ENCODE measurements around the gene NKAIN2.
"Not testable (repeated sequence)": the region's sequence is repeated elsewhere in the genome, so short reads cannot be mapped to it uniquely, and the experiment has no call there.

Gene NKAIN2

DNA sequence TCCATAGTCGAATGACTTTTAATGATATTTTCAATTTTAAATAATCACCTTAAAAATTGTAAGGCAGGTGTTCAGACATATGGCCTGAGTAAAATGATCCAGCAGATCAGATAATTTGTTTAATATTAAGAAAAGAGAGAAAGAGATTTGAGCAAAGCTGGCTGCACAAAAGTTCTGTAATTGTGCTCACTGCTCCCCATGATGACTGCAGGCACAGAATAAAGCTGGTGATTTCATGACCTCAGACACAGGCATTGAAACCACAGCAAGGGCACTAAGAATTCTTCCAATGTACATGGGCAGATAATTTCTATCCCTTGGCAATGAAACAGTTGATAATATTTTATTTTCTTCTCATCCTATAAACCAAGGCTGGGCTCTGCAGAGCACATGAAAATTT, 553.1 kb downstream of the NKAIN2 start:
- no peak for DNase-seq

DNA sequence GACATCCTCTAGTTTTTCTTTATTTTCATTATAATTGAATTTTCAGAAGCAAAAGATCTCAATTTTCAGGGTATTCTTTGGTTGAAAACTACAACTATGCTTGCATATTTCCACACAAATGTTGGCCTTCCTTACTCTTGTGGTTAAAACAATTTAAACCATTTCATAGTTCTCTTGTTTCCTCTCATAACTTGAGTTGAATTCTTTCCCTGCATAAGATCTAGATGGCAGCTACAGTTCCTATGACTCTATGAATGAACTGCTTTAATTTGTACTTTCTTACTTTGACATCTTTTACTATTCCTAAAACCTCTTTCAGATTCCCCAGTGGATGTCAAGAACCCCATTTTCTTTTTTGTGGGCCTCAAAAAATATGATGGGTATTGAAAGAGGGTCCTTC, 564.5 kb downstream of the NKAIN2 start:
- DNase-seq = no peak

DNA sequence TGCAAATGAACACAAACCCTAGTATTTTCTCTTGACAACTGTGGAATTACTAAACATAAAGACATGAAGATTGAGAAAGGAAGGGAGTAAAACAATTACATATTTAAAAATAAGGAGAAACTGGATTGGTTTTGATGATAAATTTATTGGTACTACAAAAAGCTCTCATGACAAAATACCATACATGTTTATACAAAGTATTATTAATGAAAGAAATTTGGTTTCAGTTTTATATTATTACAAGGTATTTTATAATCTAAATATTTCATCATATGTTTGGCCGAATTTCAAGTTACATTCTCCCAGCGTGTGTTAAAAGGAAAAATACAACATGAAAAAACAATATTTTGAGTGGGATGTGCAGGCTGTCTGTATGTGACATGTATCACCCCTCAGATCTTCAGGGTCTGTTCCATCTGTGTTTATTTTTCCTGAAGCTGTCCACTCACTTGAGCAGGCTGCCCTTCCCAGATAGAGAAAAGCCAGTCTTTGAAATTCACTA, 568.4 kb downstream of the NKAIN2 start:
- no peak for DNase-seq

DNA sequence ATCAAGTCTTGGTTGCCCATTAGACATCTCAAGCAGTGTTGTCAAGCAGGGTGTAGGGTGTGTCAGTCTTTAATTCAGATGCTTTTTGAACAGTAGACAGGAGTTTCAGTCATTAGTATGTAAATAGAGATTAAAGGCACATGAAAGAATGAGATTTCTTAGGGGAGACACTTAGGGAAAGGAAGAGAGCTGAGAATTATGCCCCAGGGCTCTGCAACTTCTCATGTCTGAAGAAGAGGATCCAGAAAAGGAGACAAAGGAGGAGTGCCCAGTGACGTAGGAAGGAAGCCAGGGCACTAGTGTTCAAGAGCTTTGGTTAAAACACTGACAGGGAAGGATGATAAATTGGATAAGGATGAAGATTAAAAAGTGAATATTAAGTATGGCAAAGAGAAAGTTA, 569.7 kb downstream of the NKAIN2 start:
- DNase-seq = no peak

DNA sequence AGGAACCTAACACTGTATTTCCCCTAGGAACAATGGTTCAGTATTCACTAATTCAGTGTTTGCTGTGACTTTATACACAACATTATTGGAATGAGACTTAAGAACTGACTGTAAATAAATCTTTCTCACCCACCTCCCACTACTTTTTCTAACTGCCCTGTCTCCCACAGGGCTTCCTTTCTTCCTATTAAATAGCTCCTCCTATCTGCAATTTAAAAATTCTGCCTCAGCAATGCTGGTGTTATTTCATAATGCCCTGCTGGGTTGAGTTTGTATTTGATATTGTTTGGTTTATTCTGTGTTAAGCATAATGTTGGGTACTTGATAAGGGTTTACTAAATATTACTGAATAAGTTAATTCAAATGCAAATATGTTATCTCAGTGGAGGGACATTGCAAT, 585.5 kb downstream of the NKAIN2 start:
- no peak for DNase-seq

DNA sequence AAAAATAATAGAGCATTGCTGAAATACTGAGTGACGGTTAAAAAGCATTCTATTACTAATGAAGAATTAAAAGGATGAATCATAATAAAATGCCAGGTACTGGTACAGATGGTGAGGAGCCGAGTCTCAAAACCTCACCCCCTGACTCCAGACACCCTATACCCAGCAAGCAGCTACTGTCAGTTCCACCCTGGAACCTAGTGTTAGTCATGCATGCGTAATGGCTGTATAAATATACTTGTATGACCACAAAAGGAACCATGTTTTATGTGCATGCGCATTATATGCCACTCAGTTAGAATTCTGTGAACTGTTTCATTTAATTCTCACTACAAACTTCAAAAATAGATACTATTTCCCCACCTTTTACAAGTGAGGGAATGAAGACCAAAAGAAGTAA, 589.9 kb downstream of the NKAIN2 start:
- DNase-seq = no peak

DNA sequence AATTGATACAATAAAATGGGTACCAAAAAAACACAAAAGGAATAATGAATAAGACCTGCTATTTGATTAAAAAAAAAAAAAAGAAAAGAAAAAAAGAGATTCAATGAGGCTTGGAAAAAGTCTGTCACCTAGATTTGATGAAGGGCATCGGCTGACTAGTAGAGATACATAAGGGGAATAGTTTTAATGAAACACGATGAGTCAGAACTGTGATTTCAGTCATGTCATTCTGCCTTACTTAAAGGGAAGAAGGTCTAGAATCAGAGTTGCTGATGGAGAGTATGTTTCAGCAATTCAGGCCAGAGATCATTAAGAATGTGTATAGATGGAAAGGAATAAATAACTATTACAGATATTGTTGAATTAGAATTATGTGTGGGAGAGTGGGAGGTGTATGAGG, 592.7 kb downstream of the NKAIN2 start:
- DNase-seq = no peak

DNA sequence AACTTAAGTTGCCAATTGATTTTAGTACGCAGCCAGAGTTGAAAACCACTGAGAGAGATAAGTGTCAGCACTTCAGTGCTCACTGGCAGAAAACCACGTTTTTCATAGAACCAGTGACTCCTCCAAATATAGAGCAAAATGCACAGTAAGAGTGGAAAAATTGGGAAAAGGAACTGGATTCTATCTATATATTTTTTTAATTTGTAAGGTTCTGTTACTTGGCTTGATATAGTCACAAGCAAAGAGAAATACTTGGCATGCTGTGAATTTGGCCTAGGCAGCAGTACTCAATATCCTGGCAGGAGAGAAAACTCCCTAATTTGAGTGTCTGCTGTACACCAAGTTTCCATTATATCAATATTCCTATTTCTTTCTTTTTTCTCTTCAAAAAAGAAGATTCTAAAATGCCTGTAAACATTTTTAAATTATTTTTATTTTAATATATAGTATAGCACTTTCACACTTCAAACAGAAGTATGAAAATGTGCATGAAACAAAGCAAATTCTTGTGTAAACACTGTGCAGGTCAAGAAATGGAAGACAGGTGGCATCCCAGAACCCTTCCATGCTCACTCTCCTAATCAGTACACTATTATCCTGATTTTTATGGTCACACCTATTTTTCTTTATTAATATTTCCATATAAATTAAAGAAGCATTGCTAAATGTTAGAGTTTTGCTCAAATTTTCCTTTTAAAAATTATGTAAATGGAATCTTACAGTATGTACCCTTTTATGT, 596.8 kb downstream of the NKAIN2 start:
- no peak for DNase-seq

DNA sequence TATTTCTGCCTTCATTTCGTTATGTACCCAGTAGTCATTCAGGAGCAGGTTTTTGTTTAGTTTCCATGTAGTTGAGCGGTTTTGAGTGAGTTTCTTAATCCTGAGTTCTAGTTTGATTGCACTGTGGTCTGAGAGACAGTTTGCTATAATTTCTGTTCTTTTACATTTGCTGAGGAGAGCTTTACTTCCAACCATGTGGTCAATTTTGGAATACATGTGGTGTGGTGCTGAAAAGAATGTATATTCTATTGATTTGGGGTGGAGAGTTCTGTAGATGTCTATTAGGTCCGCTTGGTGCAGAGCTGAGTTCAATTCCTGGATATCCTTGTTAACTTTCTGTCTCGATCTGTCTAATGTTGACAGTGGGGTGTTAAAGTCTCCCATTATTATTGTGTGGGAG, 606.8 kb downstream of the NKAIN2 start:
- DNase-seq = not testable (repeated sequence)

DNA sequence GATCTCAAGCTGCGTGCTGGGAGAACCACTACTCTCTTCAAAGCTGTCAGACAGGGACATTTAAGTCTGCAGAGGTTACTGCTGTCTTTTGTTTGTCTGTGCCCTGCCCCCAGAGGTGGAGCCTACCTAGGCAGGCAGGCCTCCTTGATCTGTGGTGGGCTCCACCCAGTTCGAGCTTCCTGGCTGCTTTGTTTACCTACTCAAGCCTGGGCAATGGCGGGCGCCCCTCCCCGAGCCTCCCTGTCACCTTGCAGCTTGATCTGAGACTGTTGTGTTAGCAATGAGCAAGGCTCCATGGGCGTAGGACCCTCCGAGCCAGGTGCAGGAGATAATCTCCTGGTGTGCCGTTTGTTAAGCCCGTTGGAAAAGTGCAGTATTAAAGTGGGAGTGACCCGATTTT, 609.0 kb downstream of the NKAIN2 start:
- DNase-seq = not testable (repeated sequence)

DNA sequence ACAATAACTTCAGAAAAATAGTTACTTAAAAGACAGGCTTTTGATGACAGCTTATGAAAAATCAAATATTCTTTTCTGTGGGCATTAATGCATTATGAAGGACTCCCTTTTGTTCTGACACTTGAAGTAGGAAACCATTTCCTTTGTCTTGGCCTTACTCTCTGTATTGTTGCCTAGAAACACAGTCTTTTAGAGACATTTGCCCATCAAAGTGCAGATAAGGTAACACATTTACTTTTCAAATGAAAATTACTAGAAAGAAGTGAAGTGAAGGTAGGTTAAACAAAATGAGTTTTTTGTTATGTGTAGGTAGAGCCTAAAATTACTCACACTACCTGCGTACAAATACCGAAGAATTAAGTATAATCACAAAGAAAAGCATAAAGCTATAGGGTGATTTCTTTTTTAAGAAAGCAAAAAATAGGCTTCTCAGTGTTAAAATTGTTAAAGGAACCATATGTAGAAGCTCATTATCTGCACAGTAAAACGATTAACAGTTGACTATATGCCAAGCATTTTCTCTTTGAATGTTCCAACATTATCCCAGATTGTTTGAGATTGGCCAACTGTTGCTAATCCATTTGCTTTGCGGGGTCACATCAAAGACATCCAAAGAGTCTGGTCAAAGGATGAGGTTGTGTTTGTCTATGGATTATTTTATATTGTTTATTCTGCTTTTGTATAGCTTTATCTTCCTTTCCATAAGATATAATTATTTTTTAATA, 616.6 kb downstream of the NKAIN2 start:
- no peak for DNase-seq

DNA sequence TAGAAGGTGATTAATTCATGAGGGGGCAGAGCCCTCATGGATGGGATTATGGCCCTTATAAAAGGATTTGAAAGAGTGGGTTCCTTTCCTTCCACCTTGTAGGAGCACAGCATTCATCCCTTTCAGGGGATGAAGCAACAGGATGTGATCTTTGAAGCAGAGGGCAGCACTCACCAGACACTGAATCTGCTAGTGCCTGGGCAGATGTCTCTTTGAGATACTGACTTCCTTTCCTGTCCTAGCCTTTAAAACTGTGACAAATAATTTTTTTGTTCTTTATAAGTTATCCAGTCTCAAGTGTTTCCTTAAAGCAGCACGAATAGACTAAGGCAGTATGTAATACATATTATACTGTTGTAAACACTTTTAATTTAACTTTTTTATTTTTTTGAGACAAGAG, 620.0 kb downstream of the NKAIN2 start:
- no peak for DNase-seq

DNA sequence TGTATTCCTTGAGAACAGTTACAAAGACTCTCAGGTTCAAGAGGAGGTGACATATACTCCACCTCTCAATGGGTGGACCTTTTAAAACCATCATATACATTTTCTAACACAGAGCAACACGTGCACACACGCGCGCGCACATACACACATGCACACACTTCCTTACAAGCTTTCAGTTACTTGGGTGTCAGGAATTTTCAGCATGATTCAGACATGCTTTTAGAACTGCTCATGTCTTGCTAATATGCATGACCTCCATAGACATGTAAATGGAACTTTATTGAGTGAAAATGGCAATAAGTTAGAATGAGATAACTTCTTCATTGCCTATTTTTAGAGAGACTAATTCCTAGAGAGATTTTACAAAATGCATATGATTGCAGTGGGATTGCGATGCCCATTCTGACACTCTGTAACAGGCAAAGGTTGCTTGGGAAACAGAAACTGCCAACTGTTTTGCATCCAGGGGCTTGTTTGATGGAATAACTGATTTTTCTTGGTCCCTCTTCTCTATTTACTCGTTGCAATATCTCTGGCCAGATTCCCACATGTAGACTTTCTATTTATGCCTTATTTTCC, 627.2 kb downstream of the NKAIN2 start:
- DNase-seq = no peak

DNA sequence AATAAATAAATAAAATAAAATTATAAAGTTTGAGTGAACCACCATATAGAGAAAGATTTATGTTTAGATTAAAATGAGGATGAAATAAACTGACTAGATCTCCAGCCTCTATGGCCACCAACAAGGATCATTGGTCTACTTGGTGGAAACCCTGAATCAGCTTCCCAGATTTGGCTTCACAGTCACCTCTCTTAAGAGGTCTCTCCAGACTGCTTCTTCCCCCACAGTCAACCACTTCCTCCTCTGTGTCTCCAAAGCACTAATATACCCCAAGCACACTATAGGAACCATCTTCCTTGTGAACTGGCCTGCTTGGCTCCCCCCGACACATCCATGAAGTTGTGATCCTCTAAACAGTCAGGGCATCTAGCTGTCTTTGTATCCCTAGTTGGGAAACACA, 629.0 kb downstream of the NKAIN2 start:
- no peak for DNase-seq

DNA sequence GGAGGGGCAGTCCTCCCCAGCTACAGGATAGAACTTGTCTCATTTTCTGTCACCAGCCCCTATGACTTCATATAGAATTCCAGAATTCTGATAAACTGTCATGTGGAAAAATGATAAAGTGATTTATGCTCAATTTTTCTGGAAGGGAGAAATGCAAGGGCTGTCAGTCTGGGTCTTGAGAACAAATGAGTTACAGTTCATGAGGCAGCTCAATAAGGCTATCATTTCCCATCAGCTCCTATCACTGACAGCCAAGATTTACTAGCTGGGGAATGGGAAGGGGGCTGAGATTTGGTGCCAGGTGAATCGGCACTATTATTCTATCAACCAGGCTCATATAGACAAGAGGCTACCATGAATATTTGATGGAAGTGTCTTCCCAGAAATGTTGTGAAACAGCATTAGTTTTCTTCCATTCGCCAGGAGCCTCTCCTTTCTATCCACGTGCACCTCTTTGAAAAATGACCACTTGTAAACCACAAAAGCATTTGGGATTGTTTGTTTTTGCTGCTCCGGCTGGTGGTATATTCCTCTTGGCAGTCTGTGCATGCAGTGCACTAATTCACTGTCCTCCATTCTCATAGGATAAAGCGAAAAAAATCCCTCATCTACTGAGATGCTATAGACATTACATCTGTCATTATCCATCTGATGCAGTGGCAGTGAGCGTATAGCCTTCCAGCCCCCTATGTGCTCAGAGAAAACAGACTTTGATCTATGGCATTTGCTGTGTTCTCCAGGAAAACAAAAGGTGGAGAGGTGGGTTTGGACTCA, 629.9 kb downstream of the NKAIN2 start:
- peak; percentile 10 for DNase-seq

DNA sequence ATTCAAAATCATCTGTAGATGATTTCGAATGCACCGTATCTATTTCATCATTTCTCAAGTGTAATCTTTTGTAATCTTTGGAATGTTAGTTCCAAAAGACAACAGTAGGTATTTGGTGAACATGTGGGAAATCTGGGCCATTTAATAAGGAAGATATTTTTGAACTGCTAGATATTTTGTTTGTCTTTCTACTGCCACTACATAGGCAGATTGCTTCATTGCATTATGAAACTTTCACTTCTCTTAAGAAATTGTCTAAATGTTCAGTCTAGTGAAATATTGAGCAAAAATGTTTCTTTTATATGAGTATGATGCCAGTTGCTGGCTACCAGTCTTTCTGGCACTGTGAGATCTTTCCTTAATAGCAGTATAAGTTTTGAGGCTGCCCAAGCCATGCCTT, 630.8 kb downstream of the NKAIN2 start:
- DNase-seq = no peak

DNA sequence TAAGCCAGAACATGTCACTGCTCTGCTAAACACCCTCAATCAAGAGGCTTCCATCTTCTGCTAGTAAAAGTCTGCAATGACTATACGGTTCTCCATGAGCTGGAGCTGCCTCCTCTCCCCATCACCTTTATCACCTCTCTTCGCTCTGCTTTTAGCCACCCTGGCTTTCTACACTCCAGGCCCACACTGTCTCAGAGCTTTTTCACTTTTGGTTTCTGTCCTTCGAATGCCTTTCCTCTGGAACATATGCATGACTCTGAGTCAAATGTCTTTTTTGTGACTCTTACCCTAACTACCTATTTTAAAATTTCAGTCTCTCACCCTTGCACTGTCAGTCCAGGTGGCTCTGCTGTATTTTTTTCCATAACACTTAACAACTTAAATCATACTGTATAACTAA, 633.1 kb downstream of the NKAIN2 start:
- no peak for DNase-seq

DNA sequence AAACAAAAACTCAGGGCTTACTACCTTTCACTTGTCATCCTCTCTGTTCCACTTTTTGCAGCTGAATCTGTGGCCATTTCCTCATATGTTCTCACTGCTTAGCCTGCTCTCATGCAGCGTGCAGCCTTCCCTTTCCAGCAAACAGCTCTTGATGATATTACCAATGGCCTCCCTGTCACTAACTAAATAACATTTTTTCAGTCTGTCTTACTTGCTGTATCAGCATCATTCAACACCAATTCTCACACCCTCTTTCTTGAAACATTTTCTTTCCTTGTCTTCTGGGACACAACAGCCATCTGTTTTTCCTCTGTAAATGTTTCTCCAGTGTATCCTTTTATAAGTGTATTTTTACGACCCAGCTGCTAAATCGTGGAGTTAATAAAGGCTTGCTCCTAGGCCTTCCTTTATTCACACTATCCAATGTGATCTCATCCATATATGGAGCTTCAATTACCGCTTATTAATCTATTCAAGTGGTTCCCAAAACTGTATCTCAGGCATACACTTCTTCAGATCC, 634.9 kb downstream of the NKAIN2 start:
- peak; percentile 1 for DNase-seq

DNA sequence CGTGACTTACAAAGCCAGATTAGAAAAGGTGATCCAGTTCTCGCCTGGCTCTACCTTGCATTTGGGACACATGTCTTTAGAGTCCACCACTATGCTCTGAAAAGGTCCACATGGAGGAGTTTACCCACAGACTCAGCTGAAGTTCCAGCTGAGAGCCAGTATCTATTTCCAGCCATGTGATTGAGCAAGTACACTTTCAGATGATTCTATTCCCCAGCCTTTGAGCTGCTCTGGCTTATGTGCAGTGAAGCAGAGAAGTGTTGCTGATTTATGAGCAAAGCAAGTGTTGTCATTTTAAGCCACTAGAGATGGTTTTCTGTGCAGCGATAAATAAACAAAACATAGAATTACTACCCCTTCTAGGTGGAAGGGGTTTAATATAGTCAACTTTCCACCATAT, 637.8 kb downstream of the NKAIN2 start:
- DNase-seq = no peak

DNA sequence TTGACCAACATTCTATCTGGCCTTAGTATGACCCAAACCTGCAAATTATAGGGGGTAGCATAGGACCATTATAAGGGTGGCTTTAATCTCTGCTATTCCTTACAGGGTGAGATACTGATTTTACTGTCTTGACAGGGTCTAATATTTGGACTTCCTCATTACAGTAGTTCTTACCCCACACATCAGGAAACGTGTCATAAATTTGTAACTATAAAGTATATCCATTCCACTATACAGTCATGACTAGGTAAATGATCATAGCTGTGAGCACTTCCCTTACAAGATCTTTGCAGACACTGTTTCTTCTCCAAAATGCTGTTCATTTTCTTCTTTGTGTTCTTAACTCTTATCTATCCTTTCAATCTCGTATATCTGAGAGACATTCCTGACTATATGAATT, 639.9 kb downstream of the NKAIN2 start:
- DNase-seq = no peak

DNA sequence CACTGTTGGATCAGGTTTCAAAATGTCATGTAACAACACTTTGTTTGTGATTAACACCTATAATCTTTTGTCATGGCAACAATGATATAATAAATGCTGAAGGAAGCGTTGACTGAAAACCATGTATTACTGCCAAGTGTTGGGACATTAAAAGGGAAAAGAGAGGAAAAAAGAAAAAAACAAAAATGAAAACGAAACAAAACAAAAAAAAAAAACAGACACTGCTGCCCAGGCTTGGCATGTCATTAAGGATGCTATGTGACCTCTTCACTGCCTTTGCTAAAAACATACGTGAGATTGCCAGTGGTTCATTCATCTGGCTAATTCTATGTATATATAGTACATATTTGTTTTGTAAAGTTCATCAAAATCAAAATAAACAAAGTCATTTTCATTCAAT, 641.9 kb downstream of the NKAIN2 start:
- no peak for DNase-seq

DNA sequence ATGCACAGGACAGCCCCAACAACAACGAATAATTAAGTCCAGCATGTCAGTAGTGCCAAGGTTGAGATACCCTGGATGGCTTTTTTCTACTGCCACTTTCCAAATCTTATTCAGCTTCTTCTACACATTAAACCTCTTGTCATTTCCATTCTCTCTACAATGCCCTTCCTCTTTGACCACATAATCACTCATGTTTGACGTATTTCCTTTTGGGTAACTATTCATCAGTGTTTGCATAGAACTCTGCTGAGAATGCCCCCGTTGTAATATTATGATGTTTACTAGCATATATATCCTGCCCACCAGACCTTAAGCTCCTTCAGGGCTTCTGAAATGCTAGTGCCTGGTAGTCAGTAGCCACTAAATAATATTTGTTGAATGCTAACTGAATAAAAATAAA, 643.3 kb downstream of the NKAIN2 start:
- DNase-seq = no peak

DNA sequence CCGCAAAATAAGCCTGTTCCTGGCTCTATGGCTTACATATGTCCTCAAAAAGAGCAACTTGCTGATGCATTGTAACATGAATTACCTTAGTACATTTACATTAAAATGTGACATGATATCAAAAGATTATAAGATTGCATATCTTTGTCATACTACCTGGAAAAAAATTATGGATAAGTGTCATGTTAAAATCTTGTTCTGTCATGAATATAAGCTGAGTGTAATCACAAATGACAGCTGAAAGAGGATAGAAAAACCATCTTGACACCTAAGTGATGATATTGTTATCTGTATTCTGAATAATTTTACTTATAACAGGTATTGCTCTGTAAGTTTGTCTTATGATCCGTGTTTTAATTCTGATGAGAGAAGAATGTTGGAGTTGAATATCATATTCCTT, 655.6 kb downstream of the NKAIN2 start:
- no peak for DNase-seq
